Uterus (tissue), 2 donors: ENCODE measurements around the gene ATAD1.

Experiments
- CTCF ChIP-seq, 4 experiments: fragments of 200-600 bp in 2 of 4; fragments of 450-650 bp in 2 of 4; sonication (generic) in 2 of 4; IDR thresholded peaks; one replicate each; pipeline ENCODE4 v1.5.1; 2016 to 2019; ENCODE audit warnings: antibody characterized with exemption in 4 of 4, mild to moderate bottlenecking in 2 of 4, moderate library complexity in 1 of 4
- POLR2A ChIP-seq, 2 donors: fragments of 450-650 bp; IDR thresholded peaks; one replicate each; pipeline ENCODE4 v1.6.1; 2016; ENCODE audit warnings: antibody characterized with exemption in 2 of 2, mild to moderate bottlenecking in 1 of 2, moderate library complexity in 1 of 2

GRCh38 chr10:87781545-87781944 is 36.5 kb downstream of the ATAD1 start:
- TF ChIP-seq POLR2A (IDR thresholded peaks at IDR 0.05) = no peak
- TF ChIP-seq CTCF (IDR thresholded peaks at IDR 0.05) = no peak
